ENCODE data around the gene CACNA1C.
A peak's percentile ranks its signal among the peaks of the same experiment; 100 is the strongest.

Gene CACNA1C

GRCh38 chr12:2526371-2526770 lies 473.6 kb downstream of the CACNA1C start:
- no peak for DNase-seq (ENCODE audit: low spot score)

GRCh38 chr12:2528001-2528400 lies 475.2 kb downstream of the CACNA1C start:
- DNase-seq (ENCODE audit: low spot score): no peak

GRCh38 chr12:2529807-2530206 lies 477.0 kb downstream of the CACNA1C start:
- DNase-seq (ENCODE audit: low spot score): no peak

- DNase-seq (ENCODE audit: low spot score): peak; percentile 27
These were observed 478.6 kb downstream of the CACNA1C start for GRCh38 chr12:2531371-2531770.

GRCh38 chr12:2533036-2533435 lies 480.2 kb downstream of the CACNA1C start:
- no peak for DNase-seq (ENCODE audit: low spot score)

- peak; percentile 22 for DNase-seq (ENCODE audit: low spot score)
These were observed 482.9 kb downstream of the CACNA1C start for GRCh38 chr12:2535583-2536204.

- no peak for DNase-seq (ENCODE audit: low spot score)
These were observed 483.9 kb downstream of the CACNA1C start for GRCh38 chr12:2536724-2537123.

- DNase-seq (ENCODE audit: low spot score): no peak
These were observed 485.2 kb downstream of the CACNA1C start for GRCh38 chr12:2537868-2538541.

- no peak for DNase-seq (ENCODE audit: low spot score)
These were observed 487.2 kb downstream of the CACNA1C start for GRCh38 chr12:2539938-2540337.

GRCh38 chr12:2540535-2540941 lies 487.8 kb downstream of the CACNA1C start:
- no peak for DNase-seq (ENCODE audit: low spot score)

GRCh38 chr12:2541631-2542204 lies 488.9 kb downstream of the CACNA1C start:
- no peak for DNase-seq (ENCODE audit: low spot score)

- DNase-seq (ENCODE audit: low spot score): no peak
These were observed 491.0 kb downstream of the CACNA1C start for GRCh38 chr12:2543801-2544200.

GRCh38 chr12:2544230-2544629 lies 491.4 kb downstream of the CACNA1C start:
- no peak for DNase-seq (ENCODE audit: low spot score)

GRCh38 chr12:2547273-2548044 lies 494.7 kb downstream of the CACNA1C start:
- no peak for DNase-seq (ENCODE audit: low spot score)

- peak; percentile 20 for DNase-seq (ENCODE audit: low spot score)
These were observed 495.3 kb downstream of the CACNA1C start for GRCh38 chr12:2548081-2548480.

- DNase-seq (ENCODE audit: low spot score): no peak
These were observed 498.0 kb downstream of the CACNA1C start for GRCh38 chr12:2550561-2551411.

GRCh38 chr12:2551412-2551900 lies 498.7 kb downstream of the CACNA1C start:
- DNase-seq (ENCODE audit: low spot score): no peak

- DNase-seq (ENCODE audit: low spot score): no peak
These were observed 499.4 kb downstream of the CACNA1C start for GRCh38 chr12:2552000-2552756.

GRCh38 chr12:2553388-2554126 lies 500.8 kb downstream of the CACNA1C start:
- no peak for DNase-seq (ENCODE audit: low spot score)

- DNase-seq (ENCODE audit: low spot score): no peak
These were observed 502.8 kb downstream of the CACNA1C start for GRCh38 chr12:2555487-2556082.
